Choroid plexus epithelial cell (primary cell): ENCODE results near the gene ANO1.

ENCODE experiments used
- DNase-seq: peaks from one replicate; pipeline ENCODE4 v3.0.0-alpha.2; 2010; ENCODE audit warnings: low read depth
- H3K4me3 ChIP-seq: 2 replicates; pipeline ENCODE4 v1.5.1; 2011; ENCODE audit warnings: low read depth, mild to moderate bottlenecking, control low read depth, low read length, moderate library complexity
- TF ChIP-seq, protein P1 (sequence below): conservative IDR thresholded peaks from 2 replicates; pipeline ENCODE4 v1.5.1; 2011; ENCODE audit warnings: low read depth, mild to moderate bottlenecking, control low read depth, inconsistent platforms, low read length, moderate library complexity

ANO1 gene

DNA sequence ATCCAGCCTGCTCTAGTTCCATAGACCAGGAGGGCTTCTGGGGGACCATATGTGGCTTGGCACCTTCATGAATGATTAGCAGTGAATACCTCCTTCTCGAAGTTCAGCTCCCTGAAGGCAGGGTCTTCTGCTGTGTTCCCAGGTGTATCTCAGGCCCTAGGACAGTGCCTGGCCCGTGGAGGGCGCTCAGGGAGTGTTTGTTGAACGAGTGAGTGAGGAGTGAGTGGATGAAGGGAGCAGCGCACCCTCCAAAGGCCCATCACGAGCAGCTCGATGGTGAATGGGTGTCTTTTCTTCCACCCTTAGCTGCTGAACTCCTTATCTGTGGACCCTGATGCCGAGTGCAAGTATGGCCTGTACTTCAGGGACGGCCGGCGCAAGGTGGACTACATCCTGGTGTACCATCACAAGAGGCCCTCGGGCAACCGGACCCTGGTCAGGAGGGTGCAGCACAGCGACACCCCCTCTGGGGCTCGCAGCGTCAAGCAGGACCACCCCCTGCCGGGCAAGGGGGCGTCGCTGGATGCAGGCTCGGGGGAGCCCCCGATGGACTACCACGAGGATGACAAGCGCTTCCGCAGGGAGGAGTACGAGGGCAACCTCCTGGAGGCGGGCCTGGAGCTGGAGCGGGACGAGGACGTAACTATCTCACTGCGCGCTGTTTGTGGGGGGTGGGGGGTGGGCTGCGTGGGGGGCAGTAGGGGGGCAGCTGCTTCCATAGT is 9.5 kb downstream of the ANO1 start:
- H3K4me3 ChIP-seq: no peak overlapping the region
- DNase-seq: no peak
- TF ChIP-seq, protein P1, sequence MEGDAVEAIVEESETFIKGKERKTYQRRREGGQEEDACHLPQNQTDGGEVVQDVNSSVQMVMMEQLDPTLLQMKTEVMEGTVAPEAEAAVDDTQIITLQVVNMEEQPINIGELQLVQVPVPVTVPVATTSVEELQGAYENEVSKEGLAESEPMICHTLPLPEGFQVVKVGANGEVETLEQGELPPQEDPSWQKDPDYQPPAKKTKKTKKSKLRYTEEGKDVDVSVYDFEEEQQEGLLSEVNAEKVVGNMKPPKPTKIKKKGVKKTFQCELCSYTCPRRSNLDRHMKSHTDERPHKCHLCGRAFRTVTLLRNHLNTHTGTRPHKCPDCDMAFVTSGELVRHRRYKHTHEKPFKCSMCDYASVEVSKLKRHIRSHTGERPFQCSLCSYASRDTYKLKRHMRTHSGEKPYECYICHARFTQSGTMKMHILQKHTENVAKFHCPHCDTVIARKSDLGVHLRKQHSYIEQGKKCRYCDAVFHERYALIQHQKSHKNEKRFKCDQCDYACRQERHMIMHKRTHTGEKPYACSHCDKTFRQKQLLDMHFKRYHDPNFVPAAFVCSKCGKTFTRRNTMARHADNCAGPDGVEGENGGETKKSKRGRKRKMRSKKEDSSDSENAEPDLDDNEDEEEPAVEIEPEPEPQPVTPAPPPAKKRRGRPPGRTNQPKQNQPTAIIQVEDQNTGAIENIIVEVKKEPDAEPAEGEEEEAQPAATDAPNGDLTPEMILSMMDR: peak; percentile 5

DNA sequence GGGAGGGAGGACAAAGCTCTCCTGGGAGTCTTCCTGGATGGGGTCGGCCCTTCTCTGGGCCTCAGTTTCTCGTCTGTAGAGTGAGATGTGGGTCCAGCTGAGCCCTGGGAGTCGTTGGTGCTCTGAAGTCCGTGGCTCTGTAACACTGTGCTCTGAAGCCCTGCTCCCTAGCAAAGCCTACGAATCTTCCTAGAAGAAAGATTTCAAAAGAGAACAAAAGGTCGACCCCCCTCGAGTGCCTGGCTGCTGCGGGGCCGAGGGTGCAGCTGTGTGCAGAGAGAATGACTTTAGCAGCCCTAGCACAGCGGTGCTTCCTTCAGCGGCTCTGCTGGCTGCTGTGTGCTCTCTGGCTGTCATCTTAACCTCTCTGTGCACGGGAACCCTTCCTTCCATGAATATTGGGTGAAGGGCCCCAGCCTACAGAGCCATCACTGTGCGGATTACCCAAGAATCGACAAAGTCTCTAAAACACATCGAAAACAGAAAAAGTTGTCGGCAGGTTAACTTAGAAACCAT is 10.7 kb downstream of the ANO1 start:
- DNase-seq: peak; percentile 45
- TF ChIP-seq, protein P1: no peak
- H3K4me3 ChIP-seq: no peak overlapping the region

DNA sequence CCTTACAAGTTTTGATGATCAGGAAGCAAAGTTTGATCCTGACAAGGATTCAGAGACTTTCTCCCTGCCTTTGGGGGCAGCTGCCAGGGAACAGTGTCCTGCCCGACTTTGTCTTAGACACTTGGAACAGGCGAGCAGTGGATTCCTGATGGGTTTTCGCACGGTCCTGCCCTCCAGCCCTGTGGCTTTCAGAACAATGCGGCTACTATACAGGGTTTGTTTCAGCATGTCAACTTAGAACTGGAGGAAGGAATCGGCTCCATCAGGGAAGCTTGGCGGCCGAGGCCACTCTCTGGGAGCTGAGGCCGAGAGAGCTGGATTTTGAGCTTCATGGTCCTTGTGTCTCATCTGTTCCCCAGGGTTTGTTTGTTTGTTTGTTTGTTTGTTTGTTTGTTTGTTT is 11.5 kb downstream of the ANO1 start:
- DNase-seq: no peak

DNA sequence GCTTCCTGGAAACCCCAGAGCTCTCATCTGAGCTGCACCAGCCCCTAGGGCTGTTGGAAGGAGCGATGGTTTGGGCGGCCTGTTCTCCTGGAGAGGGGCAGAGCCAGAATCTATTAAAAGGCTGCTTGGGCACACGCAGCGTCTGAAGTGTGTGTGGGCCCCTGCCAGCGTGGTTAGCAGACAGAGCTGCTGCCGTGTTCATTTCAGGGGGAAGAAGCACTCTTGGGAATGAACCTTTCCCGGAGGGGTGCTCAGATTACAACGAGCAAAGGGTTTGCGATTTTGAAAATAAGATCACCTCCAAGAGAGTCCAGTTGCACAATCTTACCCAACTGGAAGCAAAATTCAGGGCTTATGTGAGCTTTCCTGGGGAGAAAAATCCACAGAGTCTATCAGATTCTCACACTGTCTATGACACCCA is 12.9 kb downstream of the ANO1 start:
- no peak overlapping the region for H3K4me3 ChIP-seq
- TF ChIP-seq, protein P1: no peak
- DNase-seq: peak; percentile 32

More for the DNA sequence above, 11.5 kb downstream of the ANO1 start:
- no peak overlapping the region for H3K4me3 ChIP-seq
- TF ChIP-seq, protein P1: no peak

DNA sequence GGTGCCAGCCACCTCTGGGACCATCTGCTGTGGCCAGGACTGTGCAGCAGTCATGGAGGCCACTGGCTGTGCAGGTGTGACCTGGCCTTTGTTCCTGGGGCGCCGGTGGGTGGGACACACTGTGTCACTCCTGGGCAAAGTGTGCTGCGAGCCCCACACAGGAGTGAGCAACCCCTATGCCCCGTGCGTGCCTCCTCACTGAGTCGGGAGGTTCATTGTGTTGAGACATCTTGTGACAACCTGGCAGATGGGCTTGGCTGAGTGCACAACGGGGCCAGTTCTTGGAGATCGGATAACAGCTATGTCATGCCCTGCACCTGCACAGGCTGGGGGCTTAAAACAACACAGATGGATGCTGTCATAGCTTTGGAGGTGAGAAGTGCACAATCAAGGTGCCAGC is 13.5 kb downstream of the ANO1 start:
- no peak overlapping the region for H3K4me3 ChIP-seq
- no peak for DNase-seq
- TF ChIP-seq, protein P1: no peak

DNA sequence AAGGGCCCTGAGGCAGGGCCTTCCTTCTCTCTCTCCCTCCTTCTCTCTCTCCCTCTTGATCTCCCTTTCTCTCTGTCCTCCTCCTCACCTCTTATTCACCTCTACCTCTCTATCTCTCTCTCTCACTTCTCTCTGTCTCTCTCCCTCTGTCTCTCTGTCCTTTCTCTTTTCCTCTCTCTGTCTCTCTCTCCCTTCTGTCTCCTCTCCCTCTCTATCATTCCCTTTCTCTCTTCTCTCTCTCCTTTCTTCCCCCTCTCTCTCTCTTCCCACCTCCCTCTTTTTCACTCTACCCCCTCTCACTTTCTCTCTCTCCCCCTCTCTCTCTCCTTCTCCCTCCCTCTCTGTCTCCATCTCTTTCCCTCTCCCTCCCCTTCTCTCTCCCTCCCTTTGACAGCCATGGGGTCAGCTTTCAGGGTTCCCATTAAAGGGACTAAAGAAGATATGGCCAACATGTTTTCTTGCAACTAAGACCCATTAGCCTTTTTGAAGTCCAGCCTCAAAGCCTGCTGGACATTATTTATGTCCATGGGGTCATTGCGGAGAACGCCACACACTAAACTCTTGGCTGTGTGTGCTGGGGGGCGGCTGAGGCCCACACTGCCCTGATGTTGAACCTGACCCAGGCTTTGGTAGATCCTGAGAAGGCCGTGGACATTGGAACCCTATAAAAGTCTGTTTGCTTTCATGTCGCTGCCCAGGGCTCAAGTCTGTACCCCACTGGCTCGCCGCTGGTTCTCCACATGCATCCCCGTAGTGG is 15.0 kb downstream of the ANO1 start:
- no peak for DNase-seq
- H3K4me3 ChIP-seq: no peak overlapping the region
- TF ChIP-seq, protein P1: no peak
